GM23338 (cell line): ENCODE measurements around the gene AREL1. TPM values are rescaled to one million over a fixed set of nuclear protein-coding genes. Genes with fewer than 3 reads are reported as not detected.

Experiments
- ATAC-seq: fragments of 200-7000 bp; cut with Tn5 transposase; 3 replicates; pipeline ENCODE4 v1.9.1; 2020
- DNase-seq: peaks from one replicate; pipeline ENCODE4 v3.0.0-alpha.2; 2015; ENCODE audit warnings: low spot score
- H2AFZ ChIP-seq: fragments of 200-600 bp; sonication (generic); 2 replicates; pipeline ENCODE4 v1.8.0; 2016; ENCODE audit warnings: antibody characterized with exemption, mild to moderate bottlenecking, moderate library complexity
- H3F3A ChIP-seq: fragments of 200-600 bp; sonication (generic); replicated peaks from 2 replicates; pipeline ENCODE4 v1.8.0; 2017; ENCODE audit warnings: antibody characterized with exemption, mixed run types, low read depth
- H3K27ac ChIP-seq: fragments of 200-600 bp; sonication (generic); 2 replicates; pipeline ENCODE4 v1.6.1; 2016; ENCODE audit warnings: low read depth
- H3K27me3 ChIP-seq: fragments of 200-600 bp; sonication (generic); 2 replicates; pipeline ENCODE4 v1.8.0; 2016; ENCODE audit warnings: mild to moderate bottlenecking, mixed run types, moderate library complexity; ENCODE audit not compliant: insufficient read depth
- H3K36me3 ChIP-seq: fragments of 200-600 bp; sonication (generic); 2 replicates; pipeline ENCODE4 v1.8.0; 2016; ENCODE audit warnings: mild to moderate bottlenecking; ENCODE audit not compliant: insufficient read depth
- H3K4me1 ChIP-seq: fragments of 200-600 bp; sonication (generic); 2 replicates; pipeline ENCODE4 v1.8.0; 2016; ENCODE audit warnings: mild to moderate bottlenecking, moderate library complexity; ENCODE audit not compliant: insufficient read depth
- H3K4me2 ChIP-seq: fragments of 200-600 bp; sonication (generic); 2 replicates; pipeline ENCODE4 v1.7.1; 2017; ENCODE audit warnings: mixed run types
- H3K4me3 ChIP-seq: fragments of 200-600 bp; sonication (generic); 2 replicates; pipeline ENCODE4 v1.6.1; 2016; ENCODE audit warnings: mixed run types
- H3K79me2 ChIP-seq: fragments of 200-600 bp; sonication (generic); replicated peaks from 2 replicates; pipeline ENCODE4 v1.8.0; 2017; ENCODE audit warnings: mild to moderate bottlenecking; ENCODE audit not compliant: insufficient read depth
- H3K9me2 ChIP-seq: fragments of 200-600 bp; sonication (generic); 2 replicates; pipeline ENCODE4 v1.8.0; 2017; ENCODE audit not compliant: insufficient read depth
- H4K20me1 ChIP-seq: fragments of 200-600 bp; sonication (generic); replicated peaks from 2 replicates; pipeline ENCODE4 v1.8.0; 2017; ENCODE audit warnings: mild to moderate bottlenecking; ENCODE audit not compliant: insufficient read depth
- H3K27ac Mint-ChIP-seq: 2 replicates; pipeline ENCODE4 v1.8.0; 2020; ENCODE audit warnings: inconsistent platforms, mild to moderate bottlenecking, moderate library complexity, mixed read lengths
- H3K27me3 Mint-ChIP-seq: 3 replicates; pipeline ENCODE4 v1.8.0; 2022; ENCODE audit warnings: low read depth, mild to moderate bottlenecking, moderate library complexity, mixed read lengths, inconsistent platforms; ENCODE audit not compliant: insufficient read depth, poor library complexity
- H3K36me3 Mint-ChIP-seq: 3 replicates; pipeline ENCODE4 v1.8.0; 2021; ENCODE audit warnings: low read depth, mild to moderate bottlenecking, inconsistent platforms, moderate library complexity, mixed read lengths
- H3K4me1 Mint-ChIP-seq: 3 replicates; pipeline ENCODE4 v1.8.0; 2020; ENCODE audit warnings: mild to moderate bottlenecking, inconsistent platforms, mixed read lengths
- H3K4me3 Mint-ChIP-seq: 3 replicates; pipeline ENCODE4 v1.8.0; 2021; ENCODE audit warnings: moderate library complexity, mild to moderate bottlenecking, inconsistent platforms, mixed read lengths
- H3K9me3 Mint-ChIP-seq: 3 replicates; pipeline ENCODE4 v1.8.0; 2020; ENCODE audit warnings: moderate library complexity, mild to moderate bottlenecking, inconsistent platforms, mixed read lengths
- CREB1 ChIP-seq: fragments of 250-450 bp; sonication (Bioruptor Pico); IDR thresholded peaks from 2 replicates; pipeline ENCODE4 v1.5.0; 2020; ENCODE audit warnings: low read depth, mild to moderate bottlenecking, moderate library complexity
- ETS1 ChIP-seq: IDR thresholded peaks from 2 replicates; pipeline ENCODE4 v1.6.1; 2016; ENCODE audit warnings: antibody characterized with exemption
- EZH2 ChIP-seq: fragments of 200-600 bp; sonication (generic); IDR thresholded peaks from one replicate; pipeline ENCODE4 v1.8.0; 2017; ENCODE audit warnings: antibody characterized with exemption, mild to moderate bottlenecking, low read depth; ENCODE audit not compliant: unreplicated experiment
- EZH2phosphoT487 ChIP-seq: fragments of 200-600 bp; sonication (generic); IDR thresholded peaks from one replicate; pipeline ENCODE4 v1.8.1; 2018; ENCODE audit warnings: antibody characterized with exemption; ENCODE audit not compliant: unreplicated experiment
- JUNB ChIP-seq: IDR thresholded peaks from one replicate; pipeline ENCODE4 v1.6.1; 2016; ENCODE audit warnings: antibody characterized with exemption; ENCODE audit not compliant: unreplicated experiment
- NANOG ChIP-seq: IDR thresholded peaks from 2 replicates; pipeline ENCODE4 v1.6.1; 2016; ENCODE audit warnings: antibody characterized with exemption, borderline replicate concordance
- POLR2AphosphoS5 ChIP-seq: IDR thresholded peaks from 2 replicates; pipeline ENCODE4 v1.6.1; 2016; ENCODE audit warnings: antibody characterized with exemption, low read depth
- STAT1 ChIP-seq: IDR thresholded peaks from one replicate; pipeline ENCODE4 v1.6.1; 2016; ENCODE audit warnings: antibody characterized with exemption; ENCODE audit not compliant: unreplicated experiment
- ZNF114 ChIP-seq: fragments of 250-450 bp; sonication (Bioruptor Pico); IDR thresholded peaks from 2 replicates; pipeline ENCODE4 v1.5.0; 2020; ENCODE audit warnings: mild to moderate bottlenecking, moderate library complexity
- ZNF331 ChIP-seq: fragments of 250-450 bp; sonication (Bioruptor Pico); IDR thresholded peaks from 2 replicates; pipeline ENCODE4 v1.5.0; 2020; ENCODE audit warnings: low read depth, mild to moderate bottlenecking, moderate library complexity
- ZNF462 ChIP-seq: fragments of 250-450 bp; sonication (Bioruptor Pico); IDR thresholded peaks from 2 replicates; pipeline ENCODE4 v1.5.0; 2020; ENCODE audit warnings: mild to moderate bottlenecking, moderate library complexity
- polyA plus RNA-seq: library from polyadenylated mRNA; unstranded; fragments of >200 nt; fragmentation: Nextera tagmentation; extraction: Ambion mirVana; gene quantifications from 2 replicates; pipeline ENCODE4 v1.2.1, GENCODE V29; 2016
- total RNA-seq: library from RNA; depleted of rRNA; stranded (reverse); fragments of >200 nt; shearing (Covaris generic); gene quantifications from 2 replicates; pipeline ENCODE4 v1.2.3, GENCODE V29; 2014
- TF ChIP-seq, protein P1 (sequence below): IDR thresholded peaks from one replicate; pipeline ENCODE4 v1.6.1; 2018; ENCODE audit warnings: antibody characterized with exemption; ENCODE audit not compliant: unreplicated experiment
- TF ChIP-seq, protein P2 (sequence below), 2 experiments: fragments of 200-600 bp in 1 of 2; sonication (generic) in 1 of 2; conservative IDR thresholded peaks; 2 replicates each; pipeline versions ENCODE4 v1.5.1 to v1.6.1; 2016 to 2017; ENCODE audit warnings: antibody characterized with exemption in 2 of 2, low read depth in 2 of 2, mild to moderate bottlenecking in 2 of 2, moderate library complexity in 1 of 2

The AREL1 gene
- total and polyA plus RNA-seq, 2 experiments from 2014 or later, result 7.5 to 23.6 TPM

- TF ChIP-seq JUNB (no peak), EZH2phosphoT487 (no peak), ZNF462 (CRISPR knock-in tag) (no peak), POLR2AphosphoS5 (no peak), STAT1 (no peak), EZH2 (no peak), NANOG (no peak), ETS1 (no peak), ZNF114 (CRISPR knock-in tag) (no peak), CREB1 (no peak), ZNF331 (CRISPR knock-in tag) (no peak)
- TF ChIP-seq, protein P1, sequence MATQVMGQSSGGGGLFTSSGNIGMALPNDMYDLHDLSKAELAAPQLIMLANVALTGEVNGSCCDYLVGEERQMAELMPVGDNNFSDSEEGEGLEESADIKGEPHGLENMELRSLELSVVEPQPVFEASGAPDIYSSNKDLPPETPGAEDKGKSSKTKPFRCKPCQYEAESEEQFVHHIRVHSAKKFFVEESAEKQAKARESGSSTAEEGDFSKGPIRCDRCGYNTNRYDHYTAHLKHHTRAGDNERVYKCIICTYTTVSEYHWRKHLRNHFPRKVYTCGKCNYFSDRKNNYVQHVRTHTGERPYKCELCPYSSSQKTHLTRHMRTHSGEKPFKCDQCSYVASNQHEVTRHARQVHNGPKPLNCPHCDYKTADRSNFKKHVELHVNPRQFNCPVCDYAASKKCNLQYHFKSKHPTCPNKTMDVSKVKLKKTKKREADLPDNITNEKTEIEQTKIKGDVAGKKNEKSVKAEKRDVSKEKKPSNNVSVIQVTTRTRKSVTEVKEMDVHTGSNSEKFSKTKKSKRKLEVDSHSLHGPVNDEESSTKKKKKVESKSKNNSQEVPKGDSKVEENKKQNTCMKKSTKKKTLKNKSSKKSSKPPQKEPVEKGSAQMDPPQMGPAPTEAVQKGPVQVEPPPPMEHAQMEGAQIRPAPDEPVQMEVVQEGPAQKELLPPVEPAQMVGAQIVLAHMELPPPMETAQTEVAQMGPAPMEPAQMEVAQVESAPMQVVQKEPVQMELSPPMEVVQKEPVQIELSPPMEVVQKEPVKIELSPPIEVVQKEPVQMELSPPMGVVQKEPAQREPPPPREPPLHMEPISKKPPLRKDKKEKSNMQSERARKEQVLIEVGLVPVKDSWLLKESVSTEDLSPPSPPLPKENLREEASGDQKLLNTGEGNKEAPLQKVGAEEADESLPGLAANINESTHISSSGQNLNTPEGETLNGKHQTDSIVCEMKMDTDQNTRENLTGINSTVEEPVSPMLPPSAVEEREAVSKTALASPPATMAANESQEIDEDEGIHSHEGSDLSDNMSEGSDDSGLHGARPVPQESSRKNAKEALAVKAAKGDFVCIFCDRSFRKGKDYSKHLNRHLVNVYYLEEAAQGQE, result no peak
- TF ChIP-seq, protein P2, sequence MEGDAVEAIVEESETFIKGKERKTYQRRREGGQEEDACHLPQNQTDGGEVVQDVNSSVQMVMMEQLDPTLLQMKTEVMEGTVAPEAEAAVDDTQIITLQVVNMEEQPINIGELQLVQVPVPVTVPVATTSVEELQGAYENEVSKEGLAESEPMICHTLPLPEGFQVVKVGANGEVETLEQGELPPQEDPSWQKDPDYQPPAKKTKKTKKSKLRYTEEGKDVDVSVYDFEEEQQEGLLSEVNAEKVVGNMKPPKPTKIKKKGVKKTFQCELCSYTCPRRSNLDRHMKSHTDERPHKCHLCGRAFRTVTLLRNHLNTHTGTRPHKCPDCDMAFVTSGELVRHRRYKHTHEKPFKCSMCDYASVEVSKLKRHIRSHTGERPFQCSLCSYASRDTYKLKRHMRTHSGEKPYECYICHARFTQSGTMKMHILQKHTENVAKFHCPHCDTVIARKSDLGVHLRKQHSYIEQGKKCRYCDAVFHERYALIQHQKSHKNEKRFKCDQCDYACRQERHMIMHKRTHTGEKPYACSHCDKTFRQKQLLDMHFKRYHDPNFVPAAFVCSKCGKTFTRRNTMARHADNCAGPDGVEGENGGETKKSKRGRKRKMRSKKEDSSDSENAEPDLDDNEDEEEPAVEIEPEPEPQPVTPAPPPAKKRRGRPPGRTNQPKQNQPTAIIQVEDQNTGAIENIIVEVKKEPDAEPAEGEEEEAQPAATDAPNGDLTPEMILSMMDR (conservative IDR thresholded peaks at IDR 0.05; ENCODE audit: low read depth in 2 of 2), result no peak
- no peaks in the 10 kb centered on the region for H3K9me2 ChIP-seq
- H3K79me2 ChIP-seq, result no peaks in the 10 kb centered on the region
- Mint-ChIP-seq H3K27ac (no peak within 1 kb of the TSS), H3K4me3 (peak within 1 kb of the TSS; percentile 68), H3K36me3 (peaks cover 4% of the 10 kb centered on the region; the same call in 1 of the 3 replicates), H3K27me3 (peaks cover 55% of the 10 kb centered on the region), H3K9me3 (peaks cover 10% of the 10 kb centered on the region; the same call in 2 of the 3 replicates), H3K4me1 (peaks cover 15% of the 10 kb centered on the region)
- peak within 1 kb of the TSS; percentile 76 for H3K4me3 ChIP-seq
- DNase-seq, result peak; percentile 48
- ATAC-seq, result peak; percentile 39
- H3K27me3 ChIP-seq, result peaks cover 38% of the 10 kb centered on the region
- no peaks in the 10 kb centered on the region for H3K36me3 ChIP-seq
- H3K4me1 ChIP-seq, result no peaks in the 10 kb centered on the region
- H3K27ac ChIP-seq, result no peak within 1 kb of the TSS
- H4K20me1 ChIP-seq, result no peaks in the 10 kb centered on the region
- no peaks in the 10 kb centered on the region; the same call in 1 of the 2 replicates for H3F3A ChIP-seq
- H2AFZ ChIP-seq, result peak within 1 kb of the TSS; percentile 100
- H3K4me2 ChIP-seq, result peak within 1 kb of the TSS; percentile 95
Observed at GRCh38 chr14:74611650-74612349, 101.1 kb downstream of the AREL1 start, which contains the start of gene LTBP2. Gene LTBP2 (minus strand): TSS chr14:74612237. CDS start chr14:74611944, 293 bp downstream.
